SK-N-MC (cell line): ENCODE data around the gene PCCA.

ENCODE experiments used
- EZH2 ChIP-seq: fragments of 200-600 bp; sonication (generic); IDR thresholded peaks from one replicate; pipeline ENCODE4 v1.6.1; 2017; ENCODE audit warnings: antibody characterized with exemption
- FOXP2 ChIP-seq: optimal IDR thresholded peaks from 2 replicates; pipeline ENCODE3; 2011; ENCODE audit warnings: mild to moderate bottlenecking, moderate library complexity; ENCODE audit not compliant: insufficient read depth; ENCODE audit errors: extremely low read length, control extremely low read depth
- POLR2AphosphoS5 ChIP-seq: IDR thresholded peaks from 2 replicates; pipeline ENCODE4 v1.6.1; 2012; ENCODE audit warnings: mild to moderate bottlenecking, low read depth, low read length, borderline replicate concordance

DNA sequence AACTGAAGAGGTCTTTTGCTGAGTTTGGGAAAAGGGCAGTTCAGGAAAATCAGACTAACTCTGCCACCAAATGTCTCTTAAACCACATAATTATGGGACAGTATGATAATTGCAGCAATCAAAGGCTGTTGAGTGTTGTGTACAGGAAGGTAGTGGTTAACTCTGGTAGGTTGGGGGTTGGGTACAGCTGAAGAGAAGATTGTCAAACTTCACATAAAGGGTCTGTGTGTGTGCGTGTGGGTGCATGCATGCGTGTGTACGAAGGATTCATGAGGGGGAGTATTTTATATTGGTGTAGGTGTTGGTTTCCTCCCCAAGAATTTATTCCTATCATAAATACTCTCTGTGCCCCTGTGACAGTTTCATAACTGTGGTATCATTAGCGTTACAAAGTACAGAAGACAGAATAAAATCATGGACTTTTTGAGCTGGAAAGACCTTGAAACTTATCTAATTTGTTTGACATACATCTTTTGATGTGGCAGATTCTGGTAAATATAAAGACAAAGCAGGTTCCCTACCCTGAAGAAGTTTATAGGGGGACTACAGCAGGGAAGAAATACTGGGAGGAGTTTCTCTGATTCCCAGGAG is 94.1 kb downstream of the PCCA start:
- TF ChIP-seq EZH2 = no peak
- TF ChIP-seq POLR2AphosphoS5 = no peak
- no peak for TF ChIP-seq FOXP2
